ENCODE results near the gene NUP98. TPM values are rescaled to one million over a fixed set of nuclear protein-coding genes. Genes with fewer than 3 reads are reported as not detected.

Gene NUP98
- total and polyA plus RNA-seq, 2 experiments from 2014 or later = 23.6 to 81.4 TPM

DNA sequence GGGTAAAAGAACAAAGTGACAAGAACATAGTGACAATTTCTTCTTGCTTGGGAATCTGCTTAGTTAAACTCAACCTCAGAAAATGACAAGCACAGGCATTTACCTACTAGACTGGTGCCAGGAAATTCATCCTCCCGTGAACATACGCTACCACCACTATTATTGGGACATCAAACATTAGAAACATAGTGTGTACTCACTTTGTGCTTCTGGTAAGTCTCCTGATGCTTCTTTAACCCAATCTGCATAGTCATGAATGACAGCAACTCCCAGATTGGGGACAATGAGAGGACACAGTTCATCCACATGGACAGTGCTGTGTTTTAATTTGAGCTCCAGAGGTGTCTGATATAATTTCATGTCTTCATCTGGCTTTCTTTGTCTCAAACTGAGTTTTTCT lies 96.9 kb downstream of the NUP98 start:
- no peak overlapping the region for H3K4me2 ChIP-seq
- H4K20me1 ChIP-seq (ENCODE audit: insufficient read depth, poor library complexity, severe bottlenecking) = no peaks in the 10 kb centered on the region
- 94% methylated on average over 2 of the region's 2 CpGs for WGBS (ENCODE audit: low lambda C conversion rate, missing lambda C conversion rate)
- H3K4me3 ChIP-seq = no peak overlapping the region
- H3K36me3 ChIP-seq (replicated peaks; ENCODE audit: insufficient read depth, low read depth) = no peaks in the 10 kb centered on the region
- no peak overlapping the region for H3K27ac ChIP-seq
- H3K79me2 ChIP-seq = no peaks in the 10 kb centered on the region
- no peaks in the 10 kb centered on the region for H3K9me2 ChIP-seq (replicated peaks; ENCODE audit: insufficient read depth)
- no peaks in the 10 kb centered on the region for H3K4me1 ChIP-seq (ENCODE audit: insufficient read depth)
- DNase-seq (ENCODE audit: low spot score) = no peak
- TF ChIP-seq EZH2phosphoT487 (IDR thresholded peaks at IDR 0.05; ENCODE audit: low read depth, severe bottlenecking, unreplicated experiment) (no peak), EZH2 (IDR thresholded peaks at IDR 0.05; ENCODE audit: borderline replicate concordance) (no peak)
- TF ChIP-seq, protein P1, sequence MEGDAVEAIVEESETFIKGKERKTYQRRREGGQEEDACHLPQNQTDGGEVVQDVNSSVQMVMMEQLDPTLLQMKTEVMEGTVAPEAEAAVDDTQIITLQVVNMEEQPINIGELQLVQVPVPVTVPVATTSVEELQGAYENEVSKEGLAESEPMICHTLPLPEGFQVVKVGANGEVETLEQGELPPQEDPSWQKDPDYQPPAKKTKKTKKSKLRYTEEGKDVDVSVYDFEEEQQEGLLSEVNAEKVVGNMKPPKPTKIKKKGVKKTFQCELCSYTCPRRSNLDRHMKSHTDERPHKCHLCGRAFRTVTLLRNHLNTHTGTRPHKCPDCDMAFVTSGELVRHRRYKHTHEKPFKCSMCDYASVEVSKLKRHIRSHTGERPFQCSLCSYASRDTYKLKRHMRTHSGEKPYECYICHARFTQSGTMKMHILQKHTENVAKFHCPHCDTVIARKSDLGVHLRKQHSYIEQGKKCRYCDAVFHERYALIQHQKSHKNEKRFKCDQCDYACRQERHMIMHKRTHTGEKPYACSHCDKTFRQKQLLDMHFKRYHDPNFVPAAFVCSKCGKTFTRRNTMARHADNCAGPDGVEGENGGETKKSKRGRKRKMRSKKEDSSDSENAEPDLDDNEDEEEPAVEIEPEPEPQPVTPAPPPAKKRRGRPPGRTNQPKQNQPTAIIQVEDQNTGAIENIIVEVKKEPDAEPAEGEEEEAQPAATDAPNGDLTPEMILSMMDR (IDR thresholded peaks at IDR 0.05; ENCODE audit: poor library complexity) = no peak
- no peaks in the 10 kb centered on the region for H3K27me3 ChIP-seq
- no peak overlapping the region for H2AFZ ChIP-seq
- no peaks in the 10 kb centered on the region for H3K9me3 ChIP-seq (ENCODE audit: low read depth)

DNA sequence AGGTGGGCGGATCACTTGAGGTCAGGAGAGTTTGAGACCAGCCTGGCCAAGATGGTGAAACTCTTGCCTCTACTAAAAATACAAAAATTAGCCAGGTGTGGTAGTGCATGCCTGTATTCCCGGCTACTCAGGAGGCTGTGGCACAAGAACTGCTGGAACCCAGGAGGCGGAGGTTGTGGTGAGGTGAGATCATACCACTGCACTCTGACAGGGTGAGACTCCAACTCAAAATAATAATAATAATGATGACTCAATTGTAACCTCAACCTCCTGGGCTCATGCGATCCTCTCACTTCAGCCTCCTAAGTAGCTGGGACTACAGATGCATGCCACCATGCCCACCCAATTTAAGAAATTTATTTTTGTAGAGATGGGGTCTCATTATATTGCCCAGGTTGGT lies 110.6 kb downstream of the NUP98 start:
- Histone ChIP-seq H2AFZ (no peak overlapping the region), H3K9me2 (replicated peaks; ENCODE audit: insufficient read depth) (no peaks in the 10 kb centered on the region), H4K20me1 (ENCODE audit: insufficient read depth, poor library complexity, severe bottlenecking) (no peaks in the 10 kb centered on the region), H3K9me3 (ENCODE audit: low read depth) (no peaks in the 10 kb centered on the region), H3K4me3 (no peak overlapping the region), H3K4me1 (ENCODE audit: insufficient read depth) (no peaks in the 10 kb centered on the region), H3K79me2 (no peaks in the 10 kb centered on the region), H3K4me2 (no peak overlapping the region), H3K36me3 (replicated peaks; ENCODE audit: insufficient read depth, low read depth) (no peaks in the 10 kb centered on the region), H3K27me3 (no peaks in the 10 kb centered on the region), H3K27ac (no peak overlapping the region)
- TF ChIP-seq EZH2 (IDR thresholded peaks at IDR 0.05; ENCODE audit: borderline replicate concordance) = no peak
- TF ChIP-seq, protein P1 (IDR thresholded peaks at IDR 0.05; ENCODE audit: poor library complexity) = no peak
- no peak for TF ChIP-seq EZH2phosphoT487 (IDR thresholded peaks at IDR 0.05; ENCODE audit: low read depth, severe bottlenecking, unreplicated experiment)
- DNase-seq (ENCODE audit: low spot score) = no peak
- 75% methylated on average over 4 of the region's 4 CpGs for WGBS (ENCODE audit: low lambda C conversion rate, missing lambda C conversion rate)

DNA sequence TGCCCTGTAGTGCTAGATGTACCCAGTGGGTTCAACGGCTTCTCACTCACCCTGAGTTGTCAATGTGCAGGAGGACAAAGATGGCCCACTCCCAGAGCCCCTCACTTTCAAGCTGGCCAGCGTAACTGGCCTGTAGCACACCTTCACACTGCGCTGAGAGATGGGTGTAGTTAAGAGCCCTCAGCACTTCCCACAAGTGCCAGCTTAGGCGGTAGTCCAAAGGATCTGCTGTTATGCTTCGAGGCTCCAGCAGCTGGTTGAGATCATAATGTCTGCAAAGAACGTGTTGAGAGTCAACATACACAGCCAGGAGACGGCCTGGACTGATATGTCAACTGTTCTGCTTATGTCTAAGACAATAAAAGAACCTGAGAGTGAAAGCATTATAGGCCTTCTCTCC lies 111.4 kb downstream of the NUP98 start:
- no peaks in the 10 kb centered on the region for H4K20me1 ChIP-seq (ENCODE audit: insufficient read depth, poor library complexity, severe bottlenecking)
- no peaks in the 10 kb centered on the region for H3K36me3 ChIP-seq (replicated peaks; ENCODE audit: insufficient read depth, low read depth)
- no peak overlapping the region for H2AFZ ChIP-seq
- no peaks in the 10 kb centered on the region for H3K27me3 ChIP-seq
- no peaks in the 10 kb centered on the region for H3K9me2 ChIP-seq (replicated peaks; ENCODE audit: insufficient read depth)
- TF ChIP-seq EZH2phosphoT487 (IDR thresholded peaks at IDR 0.05; ENCODE audit: low read depth, severe bottlenecking, unreplicated experiment) (no peak), EZH2 (IDR thresholded peaks at IDR 0.05; ENCODE audit: borderline replicate concordance) (no peak)
- TF ChIP-seq, protein P1 (IDR thresholded peaks at IDR 0.05; ENCODE audit: poor library complexity) = no peak
- H3K79me2 ChIP-seq = no peaks in the 10 kb centered on the region
- no peak for DNase-seq (ENCODE audit: low spot score)
- WGBS (ENCODE audit: low lambda C conversion rate, missing lambda C conversion rate) = 72% methylated on average over 7 of the region's 7 CpGs
- no peak overlapping the region for H3K4me2 ChIP-seq
- no peak overlapping the region for H3K4me3 ChIP-seq
- no peaks in the 10 kb centered on the region for H3K4me1 ChIP-seq (ENCODE audit: insufficient read depth)
- no peaks in the 10 kb centered on the region for H3K9me3 ChIP-seq (ENCODE audit: low read depth)
- no peak overlapping the region for H3K27ac ChIP-seq

DNA sequence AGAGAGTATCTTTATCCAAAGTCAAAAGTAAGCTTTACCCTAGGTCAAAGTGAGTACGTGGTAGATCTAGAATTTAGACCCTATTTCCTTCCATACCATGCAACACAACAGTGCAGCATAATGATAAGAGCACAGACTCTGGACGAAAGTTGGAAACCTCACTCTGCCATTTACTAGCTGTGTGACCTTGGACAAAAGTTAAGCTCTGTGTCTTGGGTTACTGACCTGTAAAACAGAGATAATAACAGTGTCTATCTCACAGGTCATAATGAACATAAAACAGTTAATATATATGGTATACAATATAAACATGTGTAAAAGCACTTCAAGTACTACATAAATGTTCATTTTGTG lies 112.6 kb downstream of the NUP98 start:
- 39% methylated on average over 2 of the region's 2 CpGs for WGBS (ENCODE audit: low lambda C conversion rate, missing lambda C conversion rate)
- H3K9me2 ChIP-seq (replicated peaks; ENCODE audit: insufficient read depth) = no peaks in the 10 kb centered on the region
- no peaks in the 10 kb centered on the region for H3K9me3 ChIP-seq (ENCODE audit: low read depth)
- no peak for DNase-seq (ENCODE audit: low spot score)
- H2AFZ ChIP-seq = no peak overlapping the region
- no peak for TF ChIP-seq EZH2 (IDR thresholded peaks at IDR 0.05; ENCODE audit: borderline replicate concordance)
- TF ChIP-seq EZH2phosphoT487 (IDR thresholded peaks at IDR 0.05; ENCODE audit: low read depth, severe bottlenecking, unreplicated experiment) = no peak
- TF ChIP-seq, protein P1 (IDR thresholded peaks at IDR 0.05; ENCODE audit: poor library complexity) = no peak
- no peak overlapping the region for H3K4me2 ChIP-seq
- H3K79me2 ChIP-seq = no peaks in the 10 kb centered on the region
- H4K20me1 ChIP-seq (ENCODE audit: insufficient read depth, poor library complexity, severe bottlenecking) = no peaks in the 10 kb centered on the region
- H3K36me3 ChIP-seq (replicated peaks; ENCODE audit: insufficient read depth, low read depth) = no peaks in the 10 kb centered on the region
- H3K4me1 ChIP-seq (ENCODE audit: insufficient read depth) = no peaks in the 10 kb centered on the region
- no peaks in the 10 kb centered on the region for H3K27me3 ChIP-seq
- no peak overlapping the region for H3K27ac ChIP-seq
- no peak overlapping the region for H3K4me3 ChIP-seq
